Measurements from ENCODE around the gene TMEM260. TPM values are rescaled to one million over a fixed set of nuclear protein-coding genes. Genes with fewer than 3 reads are reported as not detected.

The TMEM260 gene
- total RNA-seq, 1 donor from 2014 or later, result 20.6 TPM

- H3K36me3 ChIP-seq (ENCODE audit: insufficient read depth, low read length), result no peaks in the 10 kb centered on the region
- no peaks in the 10 kb centered on the region for H3K79me2 ChIP-seq (ENCODE audit: insufficient read depth, low read length)
- Mint-ChIP-seq H3K4me3 (ENCODE audit: unreplicated experiment) (no peak overlapping the region), H3K4me1 (ENCODE audit: low read depth, unreplicated experiment) (peaks cover 6% of the 10 kb centered on the region), H3K9me3 (ENCODE audit: unreplicated experiment) (peaks cover 5% of the 10 kb centered on the region), H3K27me3 (ENCODE audit: low read depth, unreplicated experiment) (peaks cover 1% of the 10 kb centered on the region), H3K27ac (ENCODE audit: unreplicated experiment) (no peak overlapping the region), H3K36me3 (ENCODE audit: low read depth, unreplicated experiment) (no peaks in the 10 kb centered on the region)
- peaks cover 6% of the 10 kb centered on the region for H3K27me3 ChIP-seq (ENCODE audit: insufficient read depth, low read length)
- DNase-seq (ENCODE audit: low read depth) (no peak), FAIRE-seq (no peak)
- H3K4me3 ChIP-seq (ENCODE audit: insufficient read depth, low read depth, low read length), result no peak overlapping the region
- no peak overlapping the region for H3K4me2 ChIP-seq (ENCODE audit: low read length)
- TF ChIP-seq CTCF (IDR thresholded peaks at IDR 0.05; ENCODE audit: insufficient read depth, low read depth, low read length), result no peak
- no peak for TF ChIP-seq EZH2 (IDR thresholded peaks at IDR 0.05; ENCODE audit: insufficient read depth, low read length)
- H3K9ac ChIP-seq (ENCODE audit: low read length), result no peak overlapping the region
- H3K9me3 ChIP-seq (ENCODE audit: insufficient read depth, low read depth, low read length), result peaks cover 2% of the 10 kb centered on the region
- no peaks in the 10 kb centered on the region for H3K4me1 ChIP-seq (ENCODE audit: insufficient read depth, low read length)
- no peak overlapping the region for H2AFZ ChIP-seq (ENCODE audit: low read depth, low read length)
- no peak overlapping the region for H3K27ac ChIP-seq (ENCODE audit: low read depth, low read length)
- no peaks in the 10 kb centered on the region for H4K20me1 ChIP-seq (ENCODE audit: insufficient read depth, low read length)
Observed at GRCh38 chr14:56562883-56563282, 16.7 kb upstream of the TMEM260 start.

GRCh38 chr14:56569174-56569573 is 10.4 kb upstream of the TMEM260 start:
- no peak overlapping the region for H3K4me3 Mint-ChIP-seq (ENCODE audit: unreplicated experiment)
- Histone ChIP-seq H3K4me2 (ENCODE audit: low read length) (no peak overlapping the region), H3K9ac (ENCODE audit: low read length) (no peak overlapping the region), H3K27me3 (ENCODE audit: insufficient read depth, low read length) (peaks cover 3% of the 10 kb centered on the region), H3K27ac (ENCODE audit: low read depth, low read length) (no peak overlapping the region), H3K9me3 (ENCODE audit: insufficient read depth, low read depth, low read length) (peaks cover 2% of the 10 kb centered on the region), H3K79me2 (ENCODE audit: insufficient read depth, low read length) (no peaks in the 10 kb centered on the region), H2AFZ (ENCODE audit: low read depth, low read length) (no peak overlapping the region), H4K20me1 (ENCODE audit: insufficient read depth, low read length) (no peaks in the 10 kb centered on the region), H3K36me3 (ENCODE audit: insufficient read depth, low read length) (no peaks in the 10 kb centered on the region), H3K4me1 (ENCODE audit: insufficient read depth, low read length) (no peaks in the 10 kb centered on the region), H3K4me3 (ENCODE audit: insufficient read depth, low read depth, low read length) (no peak overlapping the region)
- H3K9me3 Mint-ChIP-seq (ENCODE audit: unreplicated experiment), result peaks cover 4% of the 10 kb centered on the region
- peaks cover 10% of the 10 kb centered on the region for H3K4me1 Mint-ChIP-seq (ENCODE audit: low read depth, unreplicated experiment)
- H3K36me3 Mint-ChIP-seq (ENCODE audit: low read depth, unreplicated experiment), result no peaks in the 10 kb centered on the region
- TF ChIP-seq CTCF (IDR thresholded peaks at IDR 0.05; ENCODE audit: insufficient read depth, low read depth, low read length), result no peak
- TF ChIP-seq EZH2 (IDR thresholded peaks at IDR 0.05; ENCODE audit: insufficient read depth, low read length), result no peak
- H3K27me3 Mint-ChIP-seq (ENCODE audit: low read depth, unreplicated experiment), result no peaks in the 10 kb centered on the region
- H3K27ac Mint-ChIP-seq (ENCODE audit: unreplicated experiment), result no peak overlapping the region
- DNase-seq (ENCODE audit: low read depth) (no peak), FAIRE-seq (no peak)

GRCh38 chr14:56570295-56570694 is 9.3 kb upstream of the TMEM260 start:
- H3K4me2 ChIP-seq (ENCODE audit: low read length), result no peak overlapping the region
- H3K4me3 ChIP-seq (ENCODE audit: insufficient read depth, low read depth, low read length), result no peak overlapping the region
- no peaks in the 10 kb centered on the region for H4K20me1 ChIP-seq (ENCODE audit: insufficient read depth, low read length)
- H3K27ac ChIP-seq (ENCODE audit: low read depth, low read length), result no peak overlapping the region
- no peak overlapping the region for H2AFZ ChIP-seq (ENCODE audit: low read depth, low read length)
- no peaks in the 10 kb centered on the region for H3K79me2 ChIP-seq (ENCODE audit: insufficient read depth, low read length)
- Mint-ChIP-seq H3K9me3 (ENCODE audit: unreplicated experiment) (peaks cover 4% of the 10 kb centered on the region), H3K4me1 (ENCODE audit: low read depth, unreplicated experiment) (peaks cover 10% of the 10 kb centered on the region), H3K27ac (ENCODE audit: unreplicated experiment) (no peak overlapping the region), H3K4me3 (ENCODE audit: unreplicated experiment) (no peak overlapping the region), H3K36me3 (ENCODE audit: low read depth, unreplicated experiment) (no peaks in the 10 kb centered on the region), H3K27me3 (ENCODE audit: low read depth, unreplicated experiment) (no peaks in the 10 kb centered on the region)
- no peaks in the 10 kb centered on the region for H3K36me3 ChIP-seq (ENCODE audit: insufficient read depth, low read length)
- H3K9me3 ChIP-seq (ENCODE audit: insufficient read depth, low read depth, low read length), result peaks cover 2% of the 10 kb centered on the region
- no peak for TF ChIP-seq CTCF (IDR thresholded peaks at IDR 0.05; ENCODE audit: insufficient read depth, low read depth, low read length)
- TF ChIP-seq EZH2 (IDR thresholded peaks at IDR 0.05; ENCODE audit: insufficient read depth, low read length), result no peak
- no peak for DNase-seq (ENCODE audit: low read depth)
- no peak overlapping the region for H3K9ac ChIP-seq (ENCODE audit: low read length)
- no peak for FAIRE-seq
- no peaks in the 10 kb centered on the region for H3K4me1 ChIP-seq (ENCODE audit: insufficient read depth, low read length)
- H3K27me3 ChIP-seq (ENCODE audit: insufficient read depth, low read length), result peaks cover 3% of the 10 kb centered on the region
